H9 (cell line): Measurements from ENCODE around the gene ARRB1. TPM values are rescaled to one million over a fixed set of nuclear protein-coding genes. Genes with fewer than 3 reads are reported as not detected.

Source experiments
- DNase-seq: peaks from one replicate; pipeline ENCODE4 v3.0.0-alpha.2; 2017
- H2AFZ ChIP-seq: one replicate; pipeline ENCODE4 v1.6.1; 2013; ENCODE audit warnings: mild to moderate bottlenecking, low read length, control low read depth, moderate library complexity
- H2AK5ac ChIP-seq: 2 replicates; pipeline ENCODE4 v1.6.1; 2013; ENCODE audit warnings: low read length, control low read depth, mixed read lengths; ENCODE audit not compliant: insufficient read length
- H2BK120ac ChIP-seq: one replicate; pipeline ENCODE4 v1.6.1; 2013; ENCODE audit warnings: low read depth, mild to moderate bottlenecking, low read length, control low read depth, inconsistent platforms; ENCODE audit not compliant: poor library complexity, severe bottlenecking
- H2BK12ac ChIP-seq: 2 replicates; pipeline ENCODE4 v1.6.1; 2013; ENCODE audit warnings: low read length, control low read depth, mixed read lengths, low read depth; ENCODE audit not compliant: insufficient read length
- H2BK15ac ChIP-seq: 2 replicates; pipeline ENCODE4 v1.6.1; 2013; ENCODE audit warnings: low read depth, low read length, control low read depth
- H2BK20ac ChIP-seq: one replicate; pipeline ENCODE4 v1.6.1; 2013; ENCODE audit warnings: low read depth, mild to moderate bottlenecking, low read length, control low read depth, inconsistent platforms; ENCODE audit not compliant: poor library complexity, severe bottlenecking
- H2BK5ac ChIP-seq: 2 replicates; pipeline ENCODE4 v1.6.1; 2013; ENCODE audit warnings: low read length, control low read depth, mixed read lengths; ENCODE audit not compliant: insufficient read length
- H3K14ac ChIP-seq: 2 replicates; pipeline ENCODE4 v1.6.1; 2013; ENCODE audit warnings: low read length, control low read depth; ENCODE audit not compliant: insufficient read depth
- H3K18ac ChIP-seq: 2 replicates; pipeline ENCODE4 v1.6.1; 2013; ENCODE audit warnings: low read depth, mild to moderate bottlenecking, mixed read lengths, low read length, control low read depth; ENCODE audit not compliant: insufficient read length
- H3K23ac ChIP-seq: 2 replicates; pipeline ENCODE4 v1.6.1; 2013; ENCODE audit warnings: low read length, control low read depth, mixed read lengths, low read depth; ENCODE audit not compliant: insufficient read length
- H3K23me2 ChIP-seq: 2 replicates; pipeline ENCODE4 v1.6.1; 2013; ENCODE audit warnings: low read depth, mild to moderate bottlenecking, mixed read lengths, low read length, control low read depth; ENCODE audit not compliant: insufficient read length, poor library complexity, severe bottlenecking
- H3K27ac ChIP-seq: 2 replicates; pipeline ENCODE4 v1.5.1; 2013; ENCODE audit warnings: low read length, control low read depth, mixed read lengths, low read depth; ENCODE audit not compliant: insufficient read length
- H3K27me3 ChIP-seq: 2 replicates; pipeline ENCODE4 v1.6.1; 2013; ENCODE audit warnings: low read length, control low read depth, inconsistent platforms; ENCODE audit not compliant: insufficient read depth
- H3K4ac ChIP-seq: 2 replicates; pipeline ENCODE4 v1.6.1; 2013; ENCODE audit warnings: low read depth, mild to moderate bottlenecking, control low read depth, inconsistent platforms, low read length, moderate library complexity
- H3K4me1 ChIP-seq: 2 replicates; pipeline ENCODE4 v1.6.1; 2013; ENCODE audit warnings: low read length, control low read depth, inconsistent platforms; ENCODE audit not compliant: insufficient read depth
- H3K4me2 ChIP-seq: 2 replicates; pipeline ENCODE4 v1.6.1; 2013; ENCODE audit warnings: low read length, control low read depth, mixed read lengths; ENCODE audit not compliant: insufficient read length, insufficient read depth
- H3K56ac ChIP-seq: 2 replicates; pipeline ENCODE4 v1.6.1; 2013; ENCODE audit warnings: low read depth, mild to moderate bottlenecking, mixed read lengths, low read length, control low read depth; ENCODE audit not compliant: insufficient read length
- H3K79me1 ChIP-seq: 2 replicates; pipeline ENCODE4 v1.6.1; 2013; ENCODE audit warnings: low read depth, mild to moderate bottlenecking, moderate library complexity, low read length, control low read depth, inconsistent platforms; ENCODE audit not compliant: insufficient read depth, poor library complexity, severe bottlenecking
- H3K79me2 ChIP-seq: 2 replicates; pipeline ENCODE4 v1.6.1; 2013; ENCODE audit warnings: low read length, control low read depth, inconsistent platforms; ENCODE audit not compliant: insufficient read depth
- H3K9ac ChIP-seq: 2 replicates; pipeline ENCODE4 v1.6.1; 2013; ENCODE audit warnings: low read length, control low read depth, mixed read lengths; ENCODE audit not compliant: insufficient read length; ENCODE audit errors: extremely low read depth
- H3K9me3 ChIP-seq: one replicate; pipeline ENCODE4 v1.6.1; 2013; ENCODE audit warnings: low read depth, low read length, inconsistent platforms; ENCODE audit not compliant: control insufficient read depth
- H3T11ph ChIP-seq: one replicate; pipeline ENCODE4 v1.6.1; 2013; ENCODE audit warnings: mild to moderate bottlenecking, low read length, control low read depth, inconsistent platforms
- H4K20me1 ChIP-seq: one replicate; pipeline ENCODE4 v1.6.1; 2013; ENCODE audit not compliant: control insufficient read depth, insufficient read length, insufficient read depth
- H4K5ac ChIP-seq: 2 replicates; pipeline ENCODE4 v1.6.1; 2013; ENCODE audit warnings: low read depth, mild to moderate bottlenecking, mixed read lengths, low read length, control low read depth; ENCODE audit not compliant: insufficient read length
- H4K8ac ChIP-seq: replicated peaks from 2 replicates; pipeline ENCODE4 v1.6.1; 2013; ENCODE audit warnings: low read length, control low read depth, mixed read lengths, low read depth; ENCODE audit not compliant: insufficient read length
- H4K91ac ChIP-seq: 2 replicates; pipeline ENCODE4 v1.6.1; 2013; ENCODE audit warnings: low read depth, mild to moderate bottlenecking, moderate library complexity, mixed read lengths, low read length, control low read depth; ENCODE audit not compliant: insufficient read length
- H3K27ac Mint-ChIP-seq, 3 experiments: 2 replicates in 2 of 3; 3 replicates in 1 of 3; pipeline ENCODE4 v1.8.0; 2020 to 2021; ENCODE audit warnings: mixed read lengths in 3 of 3, mild to moderate bottlenecking in 1 of 3, moderate library complexity in 1 of 3
- H3K27me3 Mint-ChIP-seq: 2 replicates; pipeline ENCODE4 v1.8.0; 2021; ENCODE audit warnings: low read depth, mild to moderate bottlenecking, moderate library complexity, mixed read lengths
- H3K36me3 Mint-ChIP-seq, 3 experiments: 2 replicates in 2 of 3; 3 replicates in 1 of 3; pipeline ENCODE4 v1.8.0; 2020 to 2021; ENCODE audit warnings: low read depth in 3 of 3, mixed read lengths in 3 of 3; ENCODE audit not compliant: insufficient read depth in 1 of 3
- H3K4me1 Mint-ChIP-seq, 2 experiments: 2 replicates each; pipeline ENCODE4 v1.8.0; 2020; ENCODE audit warnings: mixed read lengths in 2 of 2
- H3K4me3 Mint-ChIP-seq, 2 experiments: 2 replicates in 1 of 2; 3 replicates in 1 of 2; pipeline ENCODE4 v1.8.0; 2020 to 2021; ENCODE audit warnings: mild to moderate bottlenecking in 2 of 2, mixed read lengths in 2 of 2, moderate library complexity in 1 of 2
- H3K9me3 Mint-ChIP-seq, 2 experiments: 2 replicates in 1 of 2; 3 replicates in 1 of 2; pipeline ENCODE4 v1.8.0; 2020; ENCODE audit warnings: mild to moderate bottlenecking in 2 of 2, mixed read lengths in 2 of 2, moderate library complexity in 1 of 2
- WGBS: extraction: QIAGEN DNeasy Blood & Tissue Kit; methylation state at CpG from one replicate; pipeline ENCODE4 v1.1.7; 2013; ENCODE audit warnings: missing lambda C conversion rate, low lambda C conversion rate, mixed read lengths; ENCODE audit not compliant: insufficient read length; ENCODE audit errors: extremely low coverage; 5-methylcytosine and 5-hydroxymethylcytosine counted together
- total RNA-seq: library from RNA; stranded (reverse); gene quantifications from 2 replicates; pipeline ENCODE4 v1.2.1, GENCODE V29; 2021
- TF ChIP-seq, protein P1 (sequence below): fragments of 200-600 bp; sonication (generic); conservative IDR thresholded peaks from 3 replicates; pipeline ENCODE4 v1.8.0; 2021; ENCODE audit warnings: antibody characterized with exemption, mild to moderate bottlenecking

The ARRB1 gene
- total RNA-seq, 1 experiment from 2014 or later, result 20.6 TPM

DNA sequence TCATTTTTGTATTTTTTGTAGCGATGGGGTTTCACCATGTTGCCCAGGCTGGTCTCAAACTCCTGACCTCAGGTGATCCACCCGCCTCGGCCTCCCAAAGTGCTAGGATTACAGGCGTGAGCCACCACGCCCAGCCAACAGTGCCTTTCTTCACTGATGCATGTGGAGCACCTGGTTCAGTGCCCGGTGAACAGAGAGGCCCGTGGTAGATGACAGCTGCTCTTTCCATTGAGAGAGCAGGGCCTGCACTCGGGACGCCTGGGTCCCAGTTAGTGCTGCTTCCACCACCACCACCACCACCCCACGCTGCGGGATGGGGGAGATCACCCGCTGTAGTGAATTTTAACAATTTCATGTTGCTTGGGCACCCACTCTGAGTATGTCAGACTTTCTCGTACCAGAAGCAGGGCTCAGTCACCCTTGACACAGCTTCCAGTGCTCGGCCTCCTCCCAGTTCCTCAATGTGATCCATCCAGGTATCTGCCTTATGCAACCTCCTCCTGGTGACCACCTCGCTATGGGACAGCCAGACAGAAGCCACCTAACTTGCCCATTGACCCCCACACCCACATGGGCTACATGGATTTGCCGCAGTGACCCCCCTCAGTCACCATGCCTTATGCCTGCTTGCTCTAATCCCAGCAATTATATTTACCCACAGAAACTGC, 36.6 kb downstream of the ARRB1 start:
- H3K9me3 Mint-ChIP-seq, result peaks cover 0 to 4% of the 10 kb centered on the region in 2 experiments; a peak in 2 of 5 replicates
- H3K36me3 Mint-ChIP-seq, result peaks cover 0 to 5% (median 0%) of the 10 kb centered on the region in 3 experiments; a peak in 2 of 7 replicates
- no peak overlapping the region for H2BK12ac ChIP-seq
- H3K4ac ChIP-seq, result no peak overlapping the region
- no peaks in the 10 kb centered on the region for H3K23me2 ChIP-seq
- no peak overlapping the region for H2BK15ac ChIP-seq
- no peak overlapping the region for H4K91ac ChIP-seq
- no peak overlapping the region for H2BK5ac ChIP-seq
- H3K9me3 ChIP-seq, result no peaks in the 10 kb centered on the region
- no peak for DNase-seq
- H2AFZ ChIP-seq, result no peak overlapping the region
- H3K18ac ChIP-seq, result no peak overlapping the region
- H3K56ac ChIP-seq, result no peak overlapping the region
- H3K79me1 ChIP-seq, result no peaks in the 10 kb centered on the region
- no peak overlapping the region for H4K8ac ChIP-seq
- no peaks in the 10 kb centered on the region for H3K4me1 ChIP-seq
- H3K4me3 Mint-ChIP-seq, result no peak overlapping the region
- H3K4me1 Mint-ChIP-seq, result peaks cover 10 to 21% of the 10 kb centered on the region in 2 experiments; a peak in 3 of 4 replicates
- no peak overlapping the region for H3K4me2 ChIP-seq
- no peak overlapping the region for H2AK5ac ChIP-seq
- no peak overlapping the region for H2BK120ac ChIP-seq
- no peak overlapping the region for H3K23ac ChIP-seq
- H3K79me2 ChIP-seq, result no peaks in the 10 kb centered on the region
- H4K5ac ChIP-seq, result no peak overlapping the region
- H3K27ac ChIP-seq, result no peak overlapping the region
- H3T11ph ChIP-seq, result no peak overlapping the region
- no peak overlapping the region for H3K9ac ChIP-seq
- no CpG with 5 or more reads among the region's 16 CpGs for WGBS
- H3K27me3 Mint-ChIP-seq, result no peaks in the 10 kb centered on the region; the same call in 1 of the 2 replicates
- H3K27ac Mint-ChIP-seq, result peak overlapping the region in 1 of 3 experiments; percentile 60; a peak in 2 of 7 replicates
- H2BK20ac ChIP-seq, result no peak overlapping the region
- H3K14ac ChIP-seq, result no peak overlapping the region
- peaks cover 3% of the 10 kb centered on the region for H4K20me1 ChIP-seq
- TF ChIP-seq, protein P1, sequence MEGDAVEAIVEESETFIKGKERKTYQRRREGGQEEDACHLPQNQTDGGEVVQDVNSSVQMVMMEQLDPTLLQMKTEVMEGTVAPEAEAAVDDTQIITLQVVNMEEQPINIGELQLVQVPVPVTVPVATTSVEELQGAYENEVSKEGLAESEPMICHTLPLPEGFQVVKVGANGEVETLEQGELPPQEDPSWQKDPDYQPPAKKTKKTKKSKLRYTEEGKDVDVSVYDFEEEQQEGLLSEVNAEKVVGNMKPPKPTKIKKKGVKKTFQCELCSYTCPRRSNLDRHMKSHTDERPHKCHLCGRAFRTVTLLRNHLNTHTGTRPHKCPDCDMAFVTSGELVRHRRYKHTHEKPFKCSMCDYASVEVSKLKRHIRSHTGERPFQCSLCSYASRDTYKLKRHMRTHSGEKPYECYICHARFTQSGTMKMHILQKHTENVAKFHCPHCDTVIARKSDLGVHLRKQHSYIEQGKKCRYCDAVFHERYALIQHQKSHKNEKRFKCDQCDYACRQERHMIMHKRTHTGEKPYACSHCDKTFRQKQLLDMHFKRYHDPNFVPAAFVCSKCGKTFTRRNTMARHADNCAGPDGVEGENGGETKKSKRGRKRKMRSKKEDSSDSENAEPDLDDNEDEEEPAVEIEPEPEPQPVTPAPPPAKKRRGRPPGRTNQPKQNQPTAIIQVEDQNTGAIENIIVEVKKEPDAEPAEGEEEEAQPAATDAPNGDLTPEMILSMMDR, result no peak
- H3K27me3 ChIP-seq, result no peaks in the 10 kb centered on the region
